ENCODE measurements around the gene MINDY4. TPM values are rescaled to one million over a fixed set of nuclear protein-coding genes. Genes with fewer than 3 reads are reported as not detected.

Gene MINDY4
- total and polyA plus RNA-seq, 2 of the 8 experiments (the other 6 are each of a cell fraction or from before 2014, with no cell fraction given): 1.3 to 3.6 TPM

DNA sequence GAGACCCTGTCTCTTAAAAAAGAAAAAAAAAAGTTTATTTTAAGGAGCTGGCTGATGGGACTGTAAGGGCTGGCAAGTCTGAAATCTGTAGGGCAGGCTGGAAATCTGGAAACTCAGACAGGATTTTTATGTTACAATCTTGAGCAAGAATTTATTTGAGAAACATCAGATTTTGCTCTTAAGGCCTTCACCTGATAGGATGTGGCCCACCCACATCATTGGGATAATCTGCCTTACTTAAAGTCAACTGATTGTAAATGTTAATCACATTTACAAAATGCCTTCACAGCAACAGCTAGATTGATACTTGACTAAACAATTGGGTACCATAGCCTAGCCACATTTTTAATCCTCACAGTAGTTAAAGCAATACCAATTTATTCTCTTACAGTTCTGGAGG, 11.5 kb downstream of the MINDY4 start (continued):
- TF ChIP-seq NRF1 (IDR thresholded peaks at IDR 0.05; ENCODE audit: low read depth, low read length): no peak

All from H1 (cell line).